Mucosa of descending colon (tissue), 3 donors: Measurements from ENCODE around the gene ZNF335. TPM values are rescaled to one million over a fixed set of nuclear protein-coding genes. Genes with fewer than 3 reads are reported as not detected.
"Not testable (repeated sequence)": the region's sequence is repeated elsewhere in the genome, so short reads cannot be mapped to it uniquely, and the experiment has no call there.

Experiments used
- ATAC-seq: fragments of 200-7000 bp; cut with Tn5 transposase; one replicate; pipeline ENCODE4 v1.9.1; 2020; ENCODE audit warnings: mild to moderate bottlenecking, moderate library complexity
- DNase-seq, 3 donors: peaks; one replicate each; pipeline ENCODE4 v3.0.0-alpha.2; 2020
- H3K36me3 ChIP-seq: fragments of 200-600 bp; one replicate; pipeline ENCODE4 v1.8.0; 2021; ENCODE audit warnings: low read depth, mild to moderate bottlenecking
- H3K4me1 ChIP-seq: fragments of 200-600 bp; one replicate; pipeline ENCODE4 v1.8.0; 2021; ENCODE audit warnings: low read depth, mild to moderate bottlenecking
- H3K4me3 ChIP-seq: fragments of 200-600 bp; one replicate; pipeline ENCODE4 v1.8.0; 2021; ENCODE audit warnings: mild to moderate bottlenecking
- H3K9me3 ChIP-seq: fragments of 200-600 bp; one replicate; pipeline ENCODE4 v1.8.0; 2021; ENCODE audit warnings: mild to moderate bottlenecking
- intact Hi-C, 2 donors: fragments of 100-400 bp; cut with DNase I in 1 of 2; cut with micrococcal nuclease in 1 of 2; formaldehyde crosslinking; loops; one replicate each; pipeline versions ENCODE4 v1.11.0 to v1.11.1; 2022; cut with DNase I, micrococcal nuclease
- total RNA-seq, 3 donors: library from RNA; stranded (reverse); fragmentation: NEBNext Ultra II Directional in 2 of 3; extraction: Animal tissue kit (Norgen Biotek cat#: 25700) in 2 of 3; gene quantifications; one replicate each; pipeline versions ENCODE4 v1.2.1 to v1.2.4, GENCODE V29; 2021 to 2023
- TF ChIP-seq, protein P1 (sequence below): fragments of 200-600 bp; IDR thresholded peaks from one replicate; pipeline ENCODE4 v1.8.0; 2022; ENCODE audit warnings: antibody characterized with exemption, mild to moderate bottlenecking
- donor health status: DM: no; HTN: no; CAD: no; lungs with moderate emphysema.
- donor health status: DM: no; HTN: no; CAD: no.
- donor health status: DM: no; HTN: yes; CAD: no.

ZNF335 gene
- total RNA-seq, 3 donors from 2014 or later, result 19.1 to 22.7 (median 20.1) TPM

DNA sequence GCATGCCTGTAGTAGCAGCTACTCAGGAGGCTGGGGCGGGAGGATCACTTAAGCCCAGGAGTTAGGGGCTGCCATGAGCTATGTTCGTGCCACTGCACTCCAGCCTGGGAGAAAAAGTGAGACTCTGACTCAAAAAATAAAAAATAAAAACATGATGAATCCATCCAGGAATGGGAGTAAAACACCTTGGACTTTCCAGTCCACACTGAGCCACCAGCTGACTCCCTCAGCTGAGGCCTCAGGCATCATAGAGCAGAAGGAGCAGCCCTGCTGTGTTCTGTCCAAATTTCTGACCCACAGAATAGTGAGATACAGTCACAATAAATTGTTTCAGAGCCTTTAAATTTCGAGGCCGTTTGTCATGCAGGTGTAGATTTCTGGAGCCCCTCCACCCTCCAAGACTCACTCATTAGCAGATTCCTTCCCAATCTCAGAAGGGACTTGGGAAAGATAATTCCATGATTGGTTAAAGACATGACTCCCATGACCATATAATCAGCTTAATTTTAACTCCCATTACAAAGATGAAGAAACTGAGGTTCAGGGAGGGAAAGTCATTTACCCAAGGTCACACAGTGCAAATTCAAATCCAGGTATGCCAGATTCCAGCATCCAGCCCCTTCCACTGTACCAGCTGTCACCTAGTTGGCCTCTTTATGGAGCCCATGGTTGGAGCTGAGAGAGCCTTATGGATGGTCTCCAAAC lies 27.7 kb upstream of the ZNF335 start:
- TF ChIP-seq, protein P1, sequence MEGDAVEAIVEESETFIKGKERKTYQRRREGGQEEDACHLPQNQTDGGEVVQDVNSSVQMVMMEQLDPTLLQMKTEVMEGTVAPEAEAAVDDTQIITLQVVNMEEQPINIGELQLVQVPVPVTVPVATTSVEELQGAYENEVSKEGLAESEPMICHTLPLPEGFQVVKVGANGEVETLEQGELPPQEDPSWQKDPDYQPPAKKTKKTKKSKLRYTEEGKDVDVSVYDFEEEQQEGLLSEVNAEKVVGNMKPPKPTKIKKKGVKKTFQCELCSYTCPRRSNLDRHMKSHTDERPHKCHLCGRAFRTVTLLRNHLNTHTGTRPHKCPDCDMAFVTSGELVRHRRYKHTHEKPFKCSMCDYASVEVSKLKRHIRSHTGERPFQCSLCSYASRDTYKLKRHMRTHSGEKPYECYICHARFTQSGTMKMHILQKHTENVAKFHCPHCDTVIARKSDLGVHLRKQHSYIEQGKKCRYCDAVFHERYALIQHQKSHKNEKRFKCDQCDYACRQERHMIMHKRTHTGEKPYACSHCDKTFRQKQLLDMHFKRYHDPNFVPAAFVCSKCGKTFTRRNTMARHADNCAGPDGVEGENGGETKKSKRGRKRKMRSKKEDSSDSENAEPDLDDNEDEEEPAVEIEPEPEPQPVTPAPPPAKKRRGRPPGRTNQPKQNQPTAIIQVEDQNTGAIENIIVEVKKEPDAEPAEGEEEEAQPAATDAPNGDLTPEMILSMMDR, result no peak
- Histone ChIP-seq H3K4me1 (no peaks in the 10 kb centered on the region), H3K9me3 (no peaks in the 10 kb centered on the region), H3K4me3 (no peak overlapping the region), H3K36me3 (no peaks in the 10 kb centered on the region)
- intact Hi-C loops, result no loop called here
- DNase-seq (no peak), ATAC-seq (no peak)

DNA sequence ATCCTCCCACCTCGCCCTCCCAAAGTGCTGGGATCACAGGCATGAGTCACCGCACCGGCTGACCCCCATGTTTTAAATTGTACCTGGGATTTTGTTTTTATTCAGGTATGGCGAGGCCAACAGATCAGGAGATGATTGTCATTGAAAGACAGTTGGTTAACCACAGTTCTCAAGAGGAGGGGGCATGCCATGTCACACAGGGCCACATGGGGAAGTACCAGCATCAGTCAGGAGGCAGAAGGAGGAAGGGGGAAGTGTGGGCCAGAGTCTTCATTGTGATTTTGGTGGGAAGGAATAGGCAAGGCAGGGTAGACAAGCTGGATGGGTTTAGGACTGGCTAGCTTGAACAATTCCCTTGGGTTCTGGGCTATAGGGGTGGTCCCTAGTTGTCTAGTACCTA lies 26.8 kb upstream of the ZNF335 start:
- ATAC-seq (peak; percentile 38), DNase-seq (no peak)
- H3K9me3 ChIP-seq, result no peaks in the 10 kb centered on the region
- H3K36me3 ChIP-seq, result no peaks in the 10 kb centered on the region
- H3K4me1 ChIP-seq, result no peaks in the 10 kb centered on the region
- H3K4me3 ChIP-seq, result no peak overlapping the region
- intact Hi-C loops, result no loop called here
- TF ChIP-seq, protein P1, result no peak

DNA sequence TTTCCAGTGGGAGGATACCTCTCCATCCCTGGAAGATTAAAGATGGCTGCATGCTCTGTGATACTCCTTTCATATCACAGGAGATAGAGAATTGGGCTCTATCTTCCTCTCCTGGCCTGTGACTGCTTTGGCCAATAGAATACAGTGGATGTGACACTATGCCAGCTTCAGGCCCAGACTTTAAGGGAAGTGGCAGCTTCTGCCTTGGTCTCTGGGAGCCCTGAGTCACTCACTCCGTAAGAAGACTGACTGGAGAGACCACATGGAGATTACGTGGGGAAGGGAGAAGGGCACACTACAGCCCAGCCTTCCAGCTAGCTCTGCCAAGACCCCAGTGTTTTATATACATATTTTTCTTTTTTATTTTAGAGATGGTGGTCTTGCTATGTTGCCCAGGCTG lies 26.3 kb upstream of the ZNF335 start:
- DNase-seq (no peak), ATAC-seq (peak; percentile 28)
- intact Hi-C loops, result no loop called here

DNA sequence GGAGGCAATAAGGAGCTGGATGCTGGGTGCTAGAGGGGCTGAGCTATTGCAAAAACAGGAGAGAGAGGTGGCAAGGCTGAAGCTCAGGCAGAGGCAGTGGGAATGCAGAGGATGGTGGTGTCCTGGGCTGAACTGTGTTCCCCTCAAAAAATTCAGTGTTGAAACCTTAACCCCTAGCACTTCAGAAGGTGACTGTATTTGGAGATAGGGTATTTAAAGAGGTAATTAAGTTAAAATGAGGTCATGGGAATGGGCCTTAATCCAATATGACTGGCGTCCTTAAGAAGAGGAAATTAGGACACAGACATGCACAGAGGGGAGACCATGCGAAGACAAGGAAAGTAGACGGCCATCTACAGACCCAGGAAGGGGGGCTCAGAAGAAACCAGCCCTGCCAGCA lies 25.2 kb upstream of the ZNF335 start:
- no peak for ATAC-seq
- DNase-seq, result no peak
- Histone ChIP-seq H3K4me1 (no peaks in the 10 kb centered on the region), H3K9me3 (no peaks in the 10 kb centered on the region), H3K36me3 (no peaks in the 10 kb centered on the region), H3K4me3 (no peak overlapping the region)
- TF ChIP-seq, protein P1, result no peak
- intact Hi-C loops, result no loop called here

More for the DNA sequence above, 26.3 kb upstream of the ZNF335 start:
- TF ChIP-seq, protein P1, result no peak
- Histone ChIP-seq H3K9me3 (no peaks in the 10 kb centered on the region), H3K4me3 (no peak overlapping the region), H3K36me3 (no peaks in the 10 kb centered on the region), H3K4me1 (no peaks in the 10 kb centered on the region)

- DNase-seq, H3K9me3 ChIP-seq, H3K36me3 ChIP-seq, intact Hi-C loops, ATAC-seq, H3K4me3 ChIP-seq, H3K4me1 ChIP-seq: not testable (repeated sequence)
Observed at GRCh38 chr20:45995495-45996097, 23.6 kb upstream of the ZNF335 start.

GRCh38 chr20:45994761-45995493 lies 22.9 kb upstream of the ZNF335 start:
- TF ChIP-seq, protein P1, result no peak
- Histone ChIP-seq H3K4me1 (no peaks in the 10 kb centered on the region), H3K36me3 (no peaks in the 10 kb centered on the region), H3K9me3 (no peaks in the 10 kb centered on the region), H3K4me3 (no peak overlapping the region)
- DNase-seq (no peak), ATAC-seq (no peak)
- intact Hi-C loops, result no loop called here
